HG03060 (cell line): Measurements from ENCODE around the gene HOXC12.

Experiments used
- ATAC-seq: cut with Tn5 transposase; IDR thresholded peaks from one replicate; pipeline ENCODE4 v1.9.1; 2021; ENCODE audit warnings: low read depth, moderate number of reproducible peaks; ENCODE audit not compliant: unreplicated experiment

Gene HOXC12

DNA sequence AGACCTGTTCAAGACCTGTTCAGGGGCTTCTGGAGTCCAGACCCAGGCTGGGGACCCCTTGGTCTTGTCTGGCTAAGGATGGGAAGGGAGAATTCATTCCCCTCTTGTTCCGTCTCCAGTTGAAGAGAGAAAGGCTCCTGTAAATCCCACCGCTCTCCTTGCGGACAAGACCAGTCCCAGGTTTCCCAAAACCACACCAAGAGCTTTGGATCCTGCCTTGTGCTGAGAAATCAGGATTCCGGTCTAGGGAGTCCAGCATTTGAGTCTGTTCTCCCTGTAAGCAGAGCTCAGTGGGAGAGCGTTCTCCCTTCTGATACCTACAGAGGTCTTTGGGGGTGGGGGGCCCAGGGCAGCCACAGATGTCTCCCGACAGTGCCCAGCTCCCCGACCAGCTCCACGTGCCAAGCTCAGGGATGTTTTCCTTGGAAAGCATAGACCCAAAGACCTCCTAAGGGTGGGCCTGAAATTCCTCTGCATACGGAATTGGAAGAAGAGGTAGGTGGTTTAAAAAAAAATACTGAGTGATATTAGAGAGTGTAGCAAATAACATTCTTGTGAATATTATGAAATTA, 14.2 kb upstream of the HOXC12 start:
- no peak for ATAC-seq

DNA sequence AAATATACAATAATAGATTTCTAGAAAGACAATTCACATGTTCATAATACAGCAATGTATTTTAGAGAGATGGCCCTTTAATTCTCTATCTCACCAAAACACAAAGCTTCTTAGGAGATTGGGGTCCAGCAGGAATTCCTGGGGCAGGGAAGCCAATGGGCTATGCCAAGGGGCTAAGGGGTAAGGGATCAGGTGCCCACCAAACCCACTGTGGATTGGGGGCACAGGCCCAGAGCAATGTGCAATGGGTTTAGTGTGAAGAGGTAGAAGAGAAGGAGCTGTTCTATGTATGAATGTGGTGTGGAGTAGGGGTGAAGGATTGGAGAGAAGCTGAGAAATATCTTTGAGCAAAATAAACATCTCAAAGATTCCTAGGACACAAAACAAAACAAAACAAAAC, 13.5 kb upstream of the HOXC12 start:
- ATAC-seq, result no peak

DNA sequence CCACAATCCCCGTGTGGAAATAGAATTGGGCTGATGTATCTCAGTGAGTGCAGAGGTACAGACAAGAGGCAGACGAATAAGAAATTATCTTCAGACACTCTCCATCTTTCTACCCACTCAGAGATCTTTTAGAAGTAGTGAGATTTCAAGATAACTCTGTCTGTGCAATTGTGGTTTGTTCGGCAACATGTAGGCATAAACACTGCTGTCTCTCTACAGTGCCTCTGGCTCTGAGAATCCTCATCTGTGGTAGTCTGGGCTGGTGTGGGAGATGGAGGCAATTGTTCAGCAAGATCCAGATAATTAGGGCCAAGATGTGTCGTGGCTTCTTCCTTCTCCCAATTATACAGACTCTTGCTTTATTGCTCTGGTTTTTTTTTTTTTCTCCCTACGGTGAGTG, 13.0 kb upstream of the HOXC12 start:
- no peak for ATAC-seq

DNA sequence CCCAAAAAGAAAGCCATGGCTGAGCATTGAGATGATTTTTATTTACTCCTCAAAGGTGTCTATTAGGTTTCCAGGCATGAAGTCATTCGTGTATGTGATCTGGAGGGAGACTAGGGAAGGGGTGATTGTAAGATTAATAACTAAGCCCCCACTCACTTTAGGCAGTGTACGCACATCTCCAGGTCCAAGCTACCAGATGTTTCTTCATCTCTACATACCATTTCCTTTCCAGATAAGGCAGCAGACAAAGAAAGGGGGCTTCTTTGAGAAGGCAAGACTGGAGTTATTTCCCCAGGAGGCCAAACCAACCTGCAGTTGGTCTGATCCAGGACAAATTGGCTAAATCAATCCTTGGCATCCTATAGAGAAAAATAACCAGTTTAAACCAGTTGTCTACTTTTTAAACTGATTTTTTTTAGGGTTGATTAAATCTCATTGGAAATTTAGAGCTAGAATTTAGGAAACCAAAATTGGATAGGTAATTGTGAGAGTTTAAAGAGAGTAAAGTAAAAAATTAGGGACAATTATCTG, 12.2 kb upstream of the HOXC12 start:
- ATAC-seq, result no peak

DNA sequence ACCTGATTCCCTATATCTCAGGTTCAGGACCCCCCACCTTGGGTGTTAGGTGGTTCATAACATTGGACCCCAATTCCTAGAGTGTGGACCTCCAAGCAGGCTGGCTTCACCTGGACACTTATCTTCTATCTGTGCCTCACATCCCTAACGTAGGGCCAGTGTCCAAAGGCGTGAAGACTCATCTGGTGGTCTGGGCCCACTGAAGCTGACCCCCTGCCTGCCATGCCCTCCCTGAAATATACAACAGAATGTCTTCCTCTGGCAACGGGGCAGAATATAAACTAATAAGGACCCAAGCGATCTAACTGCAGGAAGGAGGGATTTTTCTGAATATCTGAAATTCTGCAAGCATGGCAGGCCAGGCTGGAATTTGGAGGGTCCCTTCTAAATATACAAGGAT, 10.5 kb upstream of the HOXC12 start:
- no peak for ATAC-seq

DNA sequence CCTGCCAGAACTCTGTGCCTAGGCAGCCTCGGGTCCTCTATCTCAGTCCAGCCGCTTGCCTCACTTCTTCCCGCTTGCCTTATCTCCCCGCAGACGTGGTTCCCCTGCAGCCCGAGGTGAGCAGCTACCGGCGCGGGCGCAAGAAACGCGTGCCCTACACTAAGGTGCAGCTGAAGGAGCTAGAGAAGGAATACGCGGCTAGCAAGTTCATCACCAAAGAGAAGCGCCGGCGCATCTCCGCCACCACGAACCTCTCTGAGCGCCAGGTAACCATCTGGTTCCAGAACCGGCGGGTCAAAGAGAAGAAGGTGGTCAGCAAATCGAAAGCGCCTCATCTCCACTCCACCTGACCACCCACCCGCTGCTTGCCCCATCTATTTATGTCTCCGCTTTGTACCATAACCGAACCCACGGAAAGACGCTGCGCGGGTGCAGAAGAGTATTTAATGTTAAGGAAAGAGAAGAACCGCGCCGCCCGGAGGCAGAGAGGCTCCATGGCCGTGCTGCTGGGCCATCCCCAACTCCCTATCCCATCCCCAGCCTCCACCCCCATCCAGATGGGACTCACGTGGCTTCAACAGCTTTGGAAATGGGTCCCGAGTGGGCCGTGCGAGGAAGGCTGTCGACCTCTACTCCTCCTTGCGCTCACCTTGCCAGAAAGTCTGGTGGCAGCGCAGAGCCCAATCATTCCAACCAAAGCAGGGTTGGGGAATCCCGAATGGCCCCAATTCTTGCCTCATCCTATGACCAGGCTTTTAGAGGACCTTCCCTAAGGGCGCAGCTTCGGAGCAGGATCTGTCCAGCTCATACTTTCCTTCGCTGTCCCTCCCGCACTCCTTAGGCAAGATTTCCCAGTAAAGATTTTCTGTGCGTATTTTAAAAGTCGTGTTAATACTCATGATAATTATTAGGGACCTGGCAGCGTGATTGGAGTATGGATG, 9.5 kb upstream of the HOXC12 start:
- ATAC-seq, result no peak

DNA sequence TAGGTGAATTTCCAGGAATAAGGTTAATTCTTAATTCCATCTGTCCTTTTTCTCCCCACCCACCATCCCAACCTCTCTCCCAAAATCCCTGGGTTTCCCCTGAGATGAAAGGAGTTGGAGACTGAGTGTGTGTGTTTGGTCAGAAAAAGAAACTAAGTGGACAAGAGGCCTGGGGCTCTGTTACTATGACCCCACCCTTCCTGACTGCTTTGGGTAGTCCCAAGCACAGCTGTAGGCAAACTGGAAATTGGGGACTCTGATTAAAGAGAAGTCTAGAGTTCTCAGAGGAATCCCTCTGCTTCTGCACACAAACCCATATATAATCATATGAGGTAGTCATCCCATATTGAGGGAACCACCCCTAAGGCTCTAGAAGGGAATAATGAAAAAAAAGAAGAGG, 7.0 kb upstream of the HOXC12 start:
- no peak for ATAC-seq

DNA sequence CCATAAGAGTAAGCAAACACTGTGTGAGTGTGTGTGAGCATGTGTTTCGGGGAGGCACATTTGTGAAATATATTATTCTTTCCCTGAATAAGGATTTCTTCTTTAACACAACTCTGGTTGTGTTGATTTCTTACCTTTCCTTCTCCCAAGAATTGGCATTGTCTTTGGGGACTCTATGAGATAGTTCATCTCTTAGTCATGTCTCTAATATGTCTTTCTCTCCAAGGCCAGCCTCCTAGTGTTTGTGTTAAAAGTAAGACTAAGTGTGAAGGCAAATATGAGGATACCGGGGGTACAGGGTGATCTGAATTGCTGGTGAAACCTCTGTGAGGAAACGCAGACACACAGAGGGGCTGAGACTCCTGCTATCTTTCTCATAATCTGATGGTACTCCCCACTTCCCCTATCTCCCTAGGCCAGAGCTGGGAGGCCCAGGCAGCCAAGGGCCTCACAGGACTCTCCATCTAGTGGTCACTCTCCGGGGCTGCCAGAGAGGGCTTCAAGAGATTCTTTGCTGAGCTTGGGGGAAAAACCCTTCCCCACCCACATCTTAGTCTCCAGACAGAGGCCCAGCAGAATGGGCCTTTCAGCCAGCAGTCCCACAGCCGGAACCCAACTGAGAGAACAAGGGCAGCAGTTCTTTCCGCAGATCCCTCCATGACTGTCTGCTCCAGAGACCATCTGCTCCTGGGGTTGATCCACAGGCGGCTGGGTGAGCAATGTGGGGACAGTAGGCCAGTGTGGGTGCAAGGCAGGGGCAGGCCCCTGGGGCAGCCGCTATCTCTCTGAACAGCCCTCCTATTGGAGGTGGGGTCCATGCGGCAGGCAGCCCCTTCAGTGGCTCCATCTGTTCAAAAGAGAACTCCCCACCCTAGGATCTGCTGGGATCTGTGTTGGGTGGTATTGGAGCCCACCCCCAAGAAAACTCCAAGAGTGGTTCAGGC, 5.8 kb upstream of the HOXC12 start:
- no peak for ATAC-seq

DNA sequence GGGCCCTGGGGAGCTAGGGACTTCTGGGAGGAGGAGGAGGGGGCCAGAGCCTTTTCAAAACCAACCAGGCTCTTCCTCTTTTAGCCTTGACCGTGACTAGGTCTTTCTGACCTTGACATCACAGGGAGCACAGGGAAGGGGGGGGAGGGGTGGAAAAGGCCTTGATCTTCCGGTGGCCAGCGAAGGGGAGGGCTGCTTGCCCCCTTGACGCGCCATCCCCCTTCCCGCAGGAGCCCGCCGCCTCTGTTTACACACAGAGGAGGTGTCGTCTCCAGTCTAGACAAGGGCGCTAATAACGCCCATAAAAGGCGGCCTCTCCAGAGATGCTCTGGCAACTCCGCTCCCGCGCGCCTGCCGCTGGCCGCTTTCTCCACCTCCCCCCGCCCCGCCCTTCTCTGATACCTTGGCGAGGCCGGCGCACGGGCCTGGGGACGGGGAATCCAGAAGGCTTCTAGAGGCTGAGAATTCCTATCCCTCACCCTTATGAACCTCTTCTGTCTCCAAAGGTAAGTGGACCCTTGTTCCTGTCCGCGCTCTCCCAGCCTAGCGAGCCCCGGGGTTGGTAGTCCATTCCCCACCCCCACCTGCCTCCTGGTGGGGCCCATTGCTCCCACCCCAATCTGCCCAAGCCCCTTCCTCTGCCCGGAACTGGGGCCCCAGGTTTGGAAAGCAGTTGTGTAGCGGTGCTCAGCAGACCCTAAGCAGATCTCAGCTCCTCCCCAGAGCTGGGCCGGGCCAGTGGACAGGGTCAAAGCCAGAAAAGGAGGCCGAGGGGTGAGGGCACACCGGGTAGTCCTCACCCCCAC, 4.9 kb upstream of the HOXC12 start:
- ATAC-seq, result no peak

DNA sequence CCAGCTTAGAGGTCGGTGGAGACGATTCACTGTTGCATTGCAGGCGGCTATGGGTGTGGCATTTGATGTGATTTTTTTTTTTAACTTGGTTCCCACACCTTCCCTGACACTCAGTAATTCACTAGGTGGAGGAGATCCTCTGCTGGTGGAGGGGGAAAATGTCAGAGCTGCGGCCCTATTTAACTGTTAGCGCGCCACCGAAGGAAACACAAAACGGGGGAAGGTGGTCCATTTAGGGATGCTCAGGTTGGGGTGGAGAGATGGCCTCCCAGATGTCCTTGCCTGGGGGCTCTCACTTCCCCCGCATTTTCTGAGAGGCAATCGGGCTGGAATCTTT, 4.3 kb upstream of the HOXC12 start:
- ATAC-seq, result no peak

DNA sequence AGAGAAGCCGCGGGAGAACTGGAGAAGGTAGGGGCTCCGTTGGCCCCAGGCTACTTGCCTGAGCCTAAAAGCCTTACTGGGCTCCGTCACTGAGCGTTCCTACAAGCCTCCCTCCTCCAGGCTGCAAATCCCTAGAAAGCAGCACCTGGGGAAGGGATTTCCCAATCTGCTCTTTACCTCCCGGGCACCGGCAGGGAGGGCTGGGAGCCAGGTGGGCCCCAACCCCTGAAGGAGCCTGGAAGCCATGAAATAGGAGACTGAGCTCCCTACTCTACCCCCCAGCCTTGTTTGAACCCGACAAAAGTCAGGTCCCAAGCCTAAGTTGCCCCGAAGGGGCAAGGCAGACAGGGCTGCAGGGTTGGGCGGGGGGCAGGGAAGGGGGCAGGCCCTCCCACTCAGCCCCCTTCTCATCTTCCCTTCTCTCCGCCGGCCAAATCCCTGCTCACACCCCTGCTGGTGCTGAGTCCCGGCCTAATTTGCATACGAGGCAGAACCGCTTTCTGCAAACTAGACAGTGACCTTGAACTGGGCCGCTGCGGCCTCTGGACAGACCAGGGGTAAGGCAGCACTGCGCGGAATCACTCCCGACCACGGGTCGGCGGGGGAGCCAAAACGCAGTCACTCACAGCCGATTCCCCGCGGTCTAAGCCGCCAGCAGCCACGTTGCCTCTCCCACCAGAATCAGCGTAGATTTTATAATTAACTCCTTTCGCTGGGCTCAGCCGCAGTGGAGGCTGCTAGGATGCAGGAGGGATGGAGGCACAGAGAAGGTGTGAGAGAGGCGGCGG, 3.7 kb upstream of the HOXC12 start:
- no peak for ATAC-seq

DNA sequence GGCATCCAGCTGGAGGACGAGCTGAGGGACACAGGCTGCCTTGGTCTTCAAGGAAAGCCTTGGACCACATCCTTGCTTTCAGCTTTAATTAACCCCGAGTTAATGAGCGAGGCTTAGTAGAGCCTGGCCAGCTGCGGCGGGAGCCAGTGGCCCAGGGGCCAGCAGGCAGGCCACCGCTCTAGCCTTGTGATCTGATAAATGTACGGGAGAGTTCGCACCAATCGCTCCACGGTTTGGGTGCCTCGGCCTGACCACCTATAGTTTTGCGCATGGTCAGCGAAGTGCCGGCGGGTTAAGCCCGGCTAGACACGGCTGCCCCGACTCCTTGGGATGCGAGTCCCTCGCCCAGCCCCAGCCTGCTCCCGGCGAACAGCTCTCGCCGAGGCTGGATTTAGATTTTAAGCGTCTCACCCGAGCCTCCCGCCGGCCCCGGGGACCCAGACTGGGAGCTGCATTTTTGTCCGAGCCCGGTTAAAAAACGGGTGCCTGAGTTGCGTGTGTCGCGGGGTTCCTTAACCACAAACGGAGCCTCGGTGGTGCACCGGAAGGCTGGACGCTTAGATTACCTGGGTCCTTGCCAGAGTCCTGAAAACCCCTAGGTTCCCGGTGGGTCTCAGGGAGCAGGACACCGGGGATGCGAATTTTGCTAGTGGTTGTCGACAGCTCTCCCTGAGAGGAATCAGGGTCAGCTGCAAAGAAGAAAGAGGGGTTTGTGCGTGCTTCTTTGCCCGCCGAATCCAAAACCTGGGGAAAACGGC, 2.9 kb upstream of the HOXC12 start:
- ATAC-seq, result no peak

DNA sequence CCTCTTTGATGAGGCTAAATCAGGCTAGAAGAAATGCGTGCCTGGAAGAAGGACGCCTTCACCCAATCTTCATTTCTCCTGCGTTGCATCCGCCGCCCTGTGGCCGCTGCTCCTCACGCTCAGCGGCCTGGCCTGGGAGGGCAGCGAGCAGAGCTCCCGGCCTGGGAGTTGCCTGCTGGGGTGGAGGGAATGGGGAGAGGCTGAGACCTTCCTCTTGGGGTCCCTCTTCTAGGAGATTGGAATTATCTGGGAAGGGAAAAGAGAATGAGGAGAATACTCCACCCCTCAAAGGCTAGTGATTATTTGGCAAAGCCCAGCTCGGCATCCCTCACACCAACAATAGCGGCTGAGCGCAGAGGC, 2.4 kb upstream of the HOXC12 start:
- no peak for ATAC-seq

DNA sequence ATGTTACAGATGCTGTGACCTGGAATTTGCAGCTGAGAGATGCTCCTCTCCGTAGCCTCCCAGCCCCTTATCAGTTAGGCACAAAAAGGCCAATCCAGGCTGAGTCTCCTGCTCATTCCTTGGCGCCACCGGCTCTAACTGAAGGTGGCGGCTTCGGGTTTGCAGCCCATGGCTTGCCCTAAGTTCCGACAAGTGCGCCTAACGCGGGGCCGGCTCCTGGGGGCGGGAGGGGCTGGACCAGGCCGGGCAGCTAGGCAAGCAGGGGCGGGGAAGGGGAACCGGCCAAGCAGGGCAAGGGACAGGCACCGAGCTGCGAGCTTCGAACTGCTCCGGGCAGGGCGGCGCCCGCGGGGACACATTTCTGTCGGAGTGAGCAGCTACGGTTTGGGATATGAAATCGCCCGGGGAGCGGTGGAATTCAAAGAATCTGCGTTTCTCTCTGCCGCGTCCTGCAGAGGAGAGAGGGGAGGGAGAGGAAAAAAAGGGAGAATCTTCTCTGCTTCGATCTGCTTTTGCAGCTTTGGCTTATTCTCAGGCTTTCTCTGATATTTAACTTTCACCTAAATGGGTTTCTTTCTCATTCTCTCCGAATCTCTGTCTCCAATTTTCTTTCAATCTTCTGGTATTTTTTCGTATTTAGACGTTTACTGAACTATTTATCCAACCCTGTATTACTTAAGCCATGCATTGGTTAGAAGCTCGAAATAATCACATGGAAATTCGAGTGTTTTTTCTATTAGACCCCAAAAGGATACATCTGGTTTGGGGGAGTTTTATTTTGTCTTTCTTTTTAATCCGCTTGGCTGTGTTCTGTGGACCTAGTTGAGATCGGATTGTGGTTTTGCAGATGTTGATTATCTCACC, 1.6 kb upstream of the HOXC12 start:
- ATAC-seq, result no peak

DNA sequence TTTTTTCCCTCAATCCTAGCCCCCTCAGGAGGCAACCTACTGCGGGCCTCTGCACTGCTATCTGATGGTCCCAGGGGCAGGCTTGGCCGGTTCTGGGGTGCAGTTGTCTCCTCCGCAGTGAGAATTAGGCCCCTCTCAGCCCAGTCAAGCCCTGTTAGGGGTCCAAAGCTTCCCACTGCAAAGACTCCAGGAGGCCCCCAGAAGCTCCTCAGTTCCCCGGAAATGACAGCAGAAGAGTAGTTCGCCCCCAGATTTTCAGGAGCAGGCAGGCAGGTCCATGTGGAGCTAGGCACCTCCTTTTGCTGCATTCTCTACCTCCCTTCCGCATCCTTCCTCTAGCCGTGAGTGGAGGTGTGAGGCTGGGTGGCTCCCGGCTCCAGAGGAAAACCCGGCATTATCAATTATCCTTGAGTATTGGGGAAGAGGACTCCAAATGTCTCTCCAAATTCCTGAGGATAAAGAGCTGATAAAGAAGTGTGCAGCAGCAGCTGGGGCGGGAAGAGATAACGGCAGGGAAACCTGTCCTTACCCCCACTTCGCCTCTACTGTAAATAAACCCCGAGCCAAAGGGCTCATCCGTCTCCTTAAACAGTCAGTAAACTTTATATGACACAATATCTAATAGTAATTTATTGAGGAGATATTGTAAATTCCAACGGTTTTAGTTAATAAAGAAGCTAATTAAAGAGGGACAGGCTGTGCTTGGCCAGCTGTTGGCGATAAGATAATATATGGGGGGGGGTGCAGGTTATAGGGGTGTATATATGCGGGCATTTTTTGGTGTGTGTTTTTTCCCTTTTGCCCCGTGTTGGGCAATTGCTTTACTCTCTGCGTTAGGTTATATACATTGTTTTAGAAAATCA, 641 bp upstream of the HOXC12 start:
- no peak for ATAC-seq

DNA sequence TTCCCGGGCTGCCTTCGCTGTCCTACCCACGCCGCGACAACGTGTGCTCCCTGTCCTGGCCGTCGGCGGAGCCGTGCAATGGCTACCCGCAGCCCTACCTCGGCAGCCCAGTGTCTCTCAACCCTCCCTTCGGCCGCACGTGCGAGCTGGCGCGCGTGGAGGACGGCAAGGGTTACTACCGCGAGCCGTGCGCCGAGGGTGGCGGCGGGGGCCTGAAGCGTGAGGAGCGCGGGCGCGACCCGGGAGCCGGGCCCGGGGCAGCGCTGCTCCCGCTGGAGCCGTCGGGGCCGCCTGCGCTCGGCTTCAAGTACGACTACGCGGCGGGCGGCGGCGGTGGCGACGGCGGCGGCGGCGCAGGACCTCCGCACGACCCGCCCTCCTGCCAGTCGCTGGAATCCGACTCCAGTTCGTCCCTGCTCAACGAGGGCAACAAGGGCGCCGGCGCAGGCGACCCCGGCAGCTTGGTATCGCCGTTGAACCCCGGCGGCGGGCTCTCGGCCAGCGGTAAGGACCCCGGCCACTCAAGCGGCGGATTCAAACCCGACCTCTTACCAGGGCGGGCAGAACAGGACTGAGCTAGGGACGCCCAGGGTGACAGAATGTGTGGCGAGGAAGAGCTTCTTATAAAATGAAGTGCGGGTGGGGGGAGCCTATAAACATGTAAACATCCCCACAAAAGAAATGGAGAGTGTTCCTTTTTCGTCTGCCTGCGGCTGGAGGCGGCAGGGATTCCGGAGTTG, 503 bp downstream of the HOXC12 start:
- ATAC-seq, result no peak
